GM20431 (cell line): ENCODE results near the gene GPR26.

Experiments
- in situ Hi-C: fragments of 300-500 bp; cut with MseI, MboI; formaldehyde crosslinking; loops from one replicate; pipeline ENCODE4 v1.15.0; 2020; ENCODE audit warnings: low sequenced_read_pairs; ENCODE audit not compliant: unreplicated experiment

The GPR26 gene, protein sequence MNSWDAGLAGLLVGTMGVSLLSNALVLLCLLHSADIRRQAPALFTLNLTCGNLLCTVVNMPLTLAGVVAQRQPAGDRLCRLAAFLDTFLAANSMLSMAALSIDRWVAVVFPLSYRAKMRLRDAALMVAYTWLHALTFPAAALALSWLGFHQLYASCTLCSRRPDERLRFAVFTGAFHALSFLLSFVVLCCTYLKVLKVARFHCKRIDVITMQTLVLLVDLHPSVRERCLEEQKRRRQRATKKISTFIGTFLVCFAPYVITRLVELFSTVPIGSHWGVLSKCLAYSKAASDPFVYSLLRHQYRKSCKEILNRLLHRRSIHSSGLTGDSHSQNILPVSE

DNA sequence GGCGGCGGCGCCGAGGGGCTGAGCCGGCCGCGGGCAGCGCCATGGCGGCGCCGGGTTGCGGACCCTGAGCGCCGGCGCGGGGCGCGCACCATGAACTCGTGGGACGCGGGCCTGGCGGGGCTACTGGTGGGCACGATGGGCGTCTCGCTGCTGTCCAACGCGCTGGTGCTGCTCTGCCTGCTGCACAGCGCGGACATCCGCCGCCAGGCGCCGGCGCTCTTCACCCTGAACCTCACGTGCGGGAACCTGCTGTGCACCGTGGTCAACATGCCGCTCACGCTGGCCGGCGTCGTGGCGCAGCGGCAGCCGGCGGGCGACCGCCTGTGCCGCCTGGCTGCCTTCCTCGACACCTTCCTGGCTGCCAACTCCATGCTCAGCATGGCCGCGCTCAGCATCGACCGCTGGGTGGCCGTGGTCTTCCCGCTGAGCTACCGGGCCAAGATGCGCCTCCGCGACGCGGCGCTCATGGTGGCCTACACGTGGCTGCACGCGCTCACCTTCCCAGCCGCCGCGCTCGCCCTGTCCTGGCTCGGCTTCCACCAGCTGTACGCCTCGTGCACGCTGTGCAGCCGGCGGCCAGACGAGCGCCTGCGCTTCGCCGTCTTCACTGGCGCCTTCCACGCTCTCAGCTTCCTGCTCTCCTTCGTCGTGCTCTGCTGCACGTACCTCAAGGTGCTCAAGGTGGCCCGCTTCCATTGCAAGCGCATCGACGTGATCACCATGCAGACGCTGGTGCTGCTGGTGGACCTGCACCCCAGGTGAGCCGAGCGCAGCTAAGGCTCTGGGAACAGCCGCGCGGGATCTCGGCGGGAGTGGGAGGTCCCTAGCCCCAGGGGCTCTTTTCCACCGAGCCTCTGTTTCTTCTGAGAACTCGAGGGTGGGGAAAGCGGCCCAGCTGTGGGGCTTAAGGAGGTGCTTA lies at the start of gene GPR26:
GPR26 (plus strand) TSS at position 38 of the 919 bp plus-strand sequence; CDS start at position 91, 53 bp downstream.
- in situ Hi-C loops = no loop called here

DNA sequence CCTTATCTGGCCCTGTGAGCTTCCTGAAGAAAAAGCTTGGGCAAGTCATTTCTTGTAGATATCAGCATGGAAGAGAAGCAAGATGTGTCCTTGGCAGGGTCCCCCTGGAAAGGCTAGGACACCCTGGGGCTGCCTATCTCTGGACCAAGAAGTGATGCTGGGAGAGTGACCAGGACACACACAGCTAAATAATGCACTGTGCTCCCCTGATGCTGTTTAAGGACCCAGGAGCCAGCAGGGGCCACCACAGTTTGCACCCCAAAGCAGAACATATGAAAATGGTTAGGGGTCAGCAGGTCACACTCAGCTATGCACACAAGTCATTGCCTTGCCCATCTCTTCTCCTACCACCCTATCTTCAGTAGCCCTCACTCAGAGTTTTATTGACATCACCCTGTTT lies 47.9 kb upstream of the GPR26 start:
- in situ Hi-C loops = no loop called here

DNA sequence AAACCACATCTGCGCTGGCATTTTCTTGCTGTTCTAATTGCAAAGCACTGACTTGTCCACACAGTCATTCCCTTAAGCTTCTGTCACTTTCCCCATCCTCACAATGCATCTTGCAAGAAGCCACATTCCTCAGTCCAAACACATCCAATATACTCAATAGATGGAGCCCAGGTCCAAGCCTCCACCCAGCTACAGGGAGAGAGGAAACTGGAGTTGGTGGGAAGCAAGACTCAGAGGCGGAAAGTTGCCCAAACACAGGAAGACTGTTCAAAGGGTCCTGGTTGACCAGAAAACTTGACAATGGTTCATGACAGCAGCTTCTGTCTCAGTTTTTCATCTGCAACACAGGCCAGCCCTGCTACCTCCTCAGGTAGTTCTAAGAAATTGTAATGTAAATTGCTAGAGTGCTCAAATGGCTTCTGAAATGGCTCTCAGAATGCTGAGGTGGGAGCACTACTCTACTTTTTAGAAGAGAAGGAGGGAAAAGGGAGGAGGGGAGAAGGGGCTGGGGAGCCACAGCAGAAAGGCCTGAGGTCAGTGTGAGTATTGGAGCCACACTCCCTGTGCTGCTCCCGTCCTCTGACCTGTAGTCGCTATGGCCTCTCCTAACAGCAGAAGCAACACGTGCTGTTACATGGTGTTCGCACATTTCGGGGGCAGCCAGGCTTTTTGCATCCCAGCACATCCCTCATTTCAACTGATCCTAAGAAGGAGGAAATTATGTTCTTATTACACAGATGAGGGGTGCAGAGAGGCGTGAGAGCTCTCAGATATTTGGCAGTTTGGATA lies 46.9 kb upstream of the GPR26 start:
- in situ Hi-C loops = no loop called here

DNA sequence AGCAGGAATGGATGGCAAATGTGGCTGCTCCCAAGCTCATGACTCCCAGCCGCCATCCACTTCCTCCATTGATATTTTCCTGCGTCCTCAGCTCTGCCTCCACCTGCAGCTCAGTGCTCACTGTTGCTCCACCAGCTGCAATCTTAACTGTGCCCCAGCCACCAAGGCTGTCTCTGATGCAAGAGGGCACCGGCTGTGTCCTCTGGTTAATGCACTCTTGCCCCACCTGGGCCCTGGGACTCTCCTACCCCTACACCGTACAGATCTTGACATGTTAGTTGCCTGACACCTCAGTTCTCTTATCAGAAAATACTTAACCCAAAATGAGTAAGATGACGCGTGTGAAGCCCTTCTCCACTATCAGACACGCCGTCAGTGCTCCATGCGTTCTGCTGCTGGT lies 45.5 kb upstream of the GPR26 start:
- in situ Hi-C loops = no loop called here

DNA sequence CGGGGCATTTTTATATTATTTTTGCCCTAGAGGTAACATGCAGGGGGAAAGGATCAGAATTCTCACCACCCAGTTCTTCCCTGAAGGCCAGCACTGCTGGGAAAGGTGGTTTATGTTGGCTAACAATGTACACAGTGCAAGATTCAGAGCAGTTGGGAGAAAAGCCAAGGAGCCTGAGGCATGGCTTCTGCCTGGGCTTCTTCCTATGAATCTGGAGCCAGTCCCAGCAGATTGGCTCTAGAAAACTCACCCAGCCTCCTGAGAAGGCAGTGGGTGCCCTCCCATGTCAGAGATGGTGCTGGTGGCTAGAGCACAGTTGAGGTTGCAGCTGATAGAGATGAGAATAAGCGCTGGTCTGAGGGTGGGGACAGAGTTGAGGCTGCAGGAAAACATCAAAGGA lies 44.7 kb upstream of the GPR26 start:
- in situ Hi-C loops = no loop called here

DNA sequence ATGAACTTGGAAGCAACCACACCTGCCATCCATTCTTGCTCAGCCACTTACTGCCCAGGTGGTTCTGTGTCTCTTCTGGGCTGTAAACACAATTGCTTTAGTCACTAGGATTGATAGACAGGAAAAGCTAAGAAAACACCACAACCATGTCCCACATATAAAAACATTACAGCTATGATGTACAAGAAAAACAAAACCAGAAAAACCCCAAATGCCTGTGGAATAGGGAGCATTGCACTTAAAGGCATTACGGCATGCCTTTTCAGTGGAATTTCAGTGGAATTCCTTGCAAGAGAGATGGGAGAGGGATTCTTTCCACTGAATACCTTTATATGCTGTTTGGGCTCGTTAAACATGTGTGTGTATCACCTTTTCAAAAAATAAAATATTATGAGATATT lies 44.2 kb upstream of the GPR26 start:
- in situ Hi-C loops = no loop called here

DNA sequence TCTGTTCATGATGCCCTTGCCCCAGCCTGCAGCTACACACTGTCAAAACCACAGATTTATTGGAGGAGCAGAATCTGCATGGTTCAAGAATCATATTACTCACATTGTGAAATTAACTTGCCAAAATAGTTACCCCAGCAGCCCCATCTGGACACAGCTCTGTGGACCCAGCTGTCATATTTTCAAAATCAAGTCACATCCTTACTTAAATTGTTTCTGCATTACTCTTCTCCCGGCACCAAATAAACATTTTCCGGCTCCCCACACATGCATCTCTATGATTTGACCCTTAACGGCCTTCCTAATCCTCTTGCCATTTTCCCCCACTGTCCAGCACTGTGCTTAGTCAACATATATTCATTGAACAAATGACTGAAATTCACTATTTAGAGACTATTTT lies 43.8 kb upstream of the GPR26 start:
- in situ Hi-C loops = no loop called here

DNA sequence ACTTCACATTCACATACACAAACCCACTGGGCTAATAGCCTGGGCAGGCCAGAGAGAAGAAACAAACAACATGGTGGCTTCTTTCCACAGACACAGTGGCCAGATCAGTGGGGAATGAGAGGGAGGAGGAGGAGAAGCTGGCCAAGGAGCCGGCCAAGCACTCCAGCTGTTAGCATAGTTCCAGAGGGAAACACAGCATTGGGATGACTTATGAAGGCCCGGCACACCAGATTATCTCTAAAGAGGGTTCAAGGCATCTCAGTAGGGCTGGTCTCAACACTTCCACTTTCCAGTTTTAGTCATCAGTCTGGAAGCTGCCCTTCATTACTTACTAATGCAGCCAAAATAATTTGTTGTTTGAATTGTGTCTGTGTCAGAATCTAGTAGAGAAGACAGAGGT lies 42.1 kb upstream of the GPR26 start:
- in situ Hi-C loops = no loop called here

DNA sequence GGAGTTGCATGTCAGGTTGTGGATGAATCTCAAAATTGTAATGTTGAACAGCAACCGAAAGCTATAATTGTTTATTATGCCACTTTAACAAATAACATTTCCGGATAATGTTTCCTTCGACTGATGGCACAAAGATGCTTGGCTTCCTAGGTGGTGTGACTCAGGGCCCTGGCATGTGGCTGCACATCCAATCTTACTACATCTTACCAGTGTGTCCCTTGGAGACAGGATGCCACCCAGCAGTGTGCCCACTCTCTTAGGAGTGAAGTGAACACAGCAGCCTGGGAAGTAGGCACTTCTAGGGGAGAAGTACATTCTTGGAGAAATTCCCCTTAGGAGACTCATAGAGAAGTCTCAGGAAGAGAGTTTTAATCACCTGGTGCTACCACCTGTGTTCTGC lies 33.0 kb upstream of the GPR26 start:
- in situ Hi-C loops = no loop called here

DNA sequence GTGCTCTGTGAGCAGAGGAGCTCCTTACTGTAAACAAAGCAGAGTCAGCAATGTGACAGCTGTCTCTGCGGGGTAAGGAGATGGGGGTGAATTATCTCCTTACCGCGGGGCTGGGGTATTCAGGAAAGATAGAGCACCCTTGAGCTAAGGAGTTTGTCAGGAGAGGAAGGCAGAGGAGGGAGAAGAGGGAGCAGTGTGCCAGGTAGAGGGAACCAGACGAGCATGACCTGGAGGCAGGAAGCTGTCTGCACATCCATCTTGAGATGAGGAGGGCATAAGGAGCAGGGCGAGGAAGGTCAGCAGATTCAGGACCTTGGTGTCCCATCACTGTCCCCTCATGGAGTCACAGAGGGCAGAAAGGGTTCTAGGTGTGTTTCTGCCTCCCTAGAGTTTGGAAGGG lies 32.5 kb upstream of the GPR26 start:
- in situ Hi-C loops = no loop called here

DNA sequence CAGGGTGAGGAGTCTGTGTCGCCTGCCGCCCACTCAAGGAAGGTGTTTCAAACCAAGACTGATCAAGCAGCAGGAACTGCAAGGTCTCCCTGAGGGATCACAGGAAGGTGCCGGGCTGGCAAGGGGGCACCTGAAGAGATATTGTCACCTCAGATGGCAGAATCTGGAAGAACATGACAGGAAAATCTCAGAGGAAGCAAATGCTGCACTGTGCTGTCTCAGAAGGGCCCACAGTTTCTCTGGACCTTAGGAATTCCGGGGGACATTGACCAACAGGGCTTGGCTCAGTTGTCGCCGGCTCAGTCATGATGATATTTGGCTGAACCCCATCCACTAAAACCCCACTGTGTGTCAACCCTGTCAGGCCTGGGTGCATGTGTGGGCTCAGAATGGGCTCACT lies 31.9 kb upstream of the GPR26 start:
- in situ Hi-C loops = no loop called here

DNA sequence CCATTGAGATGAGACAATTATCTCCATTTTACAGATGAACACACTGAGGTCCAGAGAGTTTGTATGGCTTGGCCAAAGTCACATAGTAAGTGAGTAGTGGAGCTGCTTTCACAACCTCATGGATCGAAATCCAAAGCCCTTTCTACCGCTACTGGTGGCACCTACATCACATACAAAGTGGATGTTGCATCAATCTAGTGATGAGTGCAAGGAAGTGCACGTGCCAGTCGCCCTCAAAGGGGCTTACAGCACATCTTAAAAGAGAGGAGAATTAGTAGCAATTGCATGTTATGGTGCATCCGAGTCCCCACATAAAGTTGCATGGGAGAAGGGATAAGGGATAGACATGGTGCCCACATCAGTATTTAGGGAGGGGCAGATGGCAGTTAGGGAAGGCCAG lies 31.0 kb upstream of the GPR26 start:
- in situ Hi-C loops = no loop called here

DNA sequence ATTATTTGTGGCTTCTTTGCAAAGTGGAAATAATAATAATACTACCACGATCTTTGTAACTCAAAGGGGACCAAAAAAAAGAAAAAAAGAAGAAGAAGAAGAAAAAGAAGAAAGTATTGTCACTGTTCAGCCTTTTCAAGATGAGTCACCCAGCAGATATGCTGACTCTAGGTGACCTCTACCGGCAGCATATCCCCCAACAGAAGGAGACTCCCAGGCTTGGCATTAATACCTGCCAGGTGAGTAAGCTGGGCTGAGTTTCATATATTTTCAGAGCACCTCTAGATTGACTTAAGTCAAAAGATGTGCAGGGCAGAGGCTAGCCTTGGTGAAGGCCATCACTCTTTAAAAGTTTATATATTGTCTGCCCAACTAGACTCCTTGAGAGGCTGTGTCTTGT lies 30.4 kb upstream of the GPR26 start:
- in situ Hi-C loops = no loop called here

DNA sequence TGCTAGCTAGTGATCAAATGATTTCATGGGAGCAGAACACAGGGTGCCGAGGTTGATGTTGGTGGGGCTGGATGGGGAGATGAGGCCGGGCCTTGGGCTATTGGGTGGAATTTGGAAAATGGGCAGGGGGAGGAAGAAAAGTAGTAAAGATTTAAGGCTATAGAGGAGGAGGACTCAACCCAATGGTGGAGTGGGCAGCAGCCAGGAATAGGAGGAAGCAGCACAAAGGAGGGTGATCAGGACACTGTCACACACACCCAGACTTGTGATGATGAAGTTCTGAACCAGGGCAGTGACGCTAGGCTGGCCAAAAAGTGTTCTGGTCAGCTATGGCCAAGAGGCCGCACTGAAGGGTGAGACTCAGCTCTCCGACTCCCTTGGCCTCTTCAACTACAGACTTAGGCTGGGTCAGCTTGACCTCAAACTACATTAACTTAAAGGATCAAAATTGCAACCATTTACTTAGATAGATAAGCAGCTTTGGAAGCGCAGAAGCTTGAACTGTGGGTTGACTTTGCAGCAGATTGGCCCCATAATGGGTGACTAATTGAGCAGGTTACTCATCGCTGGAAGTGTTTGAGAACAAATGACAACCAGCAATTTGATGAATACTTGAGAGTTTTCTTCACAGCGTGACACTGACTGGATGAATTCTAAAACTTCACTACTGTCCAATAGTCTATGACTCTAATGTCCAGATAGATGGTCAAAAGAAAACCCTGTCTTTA lies 29.4 kb upstream of the GPR26 start:
- in situ Hi-C loops = no loop called here

DNA sequence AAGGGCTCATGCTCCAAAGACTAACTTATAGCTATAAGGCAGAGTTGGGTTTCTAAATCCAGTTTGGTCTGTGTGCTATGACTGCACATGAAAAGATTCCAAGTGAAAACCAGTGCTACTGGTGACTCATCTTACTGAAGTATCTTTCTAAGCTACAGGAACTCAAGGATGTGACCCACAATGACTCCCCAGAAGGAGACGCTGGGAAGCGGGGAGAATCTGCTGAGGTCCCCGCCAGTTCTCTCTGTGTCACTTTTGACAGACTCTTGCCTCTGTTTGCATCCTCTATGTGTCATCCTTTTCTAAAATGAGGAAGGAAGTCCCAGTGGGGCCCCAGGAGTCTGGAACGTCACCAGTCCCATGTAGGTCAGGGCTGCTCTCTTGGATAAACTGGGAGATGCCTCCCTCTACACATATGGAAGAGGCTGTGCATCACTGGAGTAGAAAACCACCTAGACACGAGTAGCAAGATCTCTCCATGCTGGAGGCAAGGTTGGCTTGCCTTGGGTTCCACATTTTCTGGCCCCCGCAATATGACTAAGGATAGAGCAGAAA lies 28.8 kb upstream of the GPR26 start:
- in situ Hi-C loops = no loop called here

DNA sequence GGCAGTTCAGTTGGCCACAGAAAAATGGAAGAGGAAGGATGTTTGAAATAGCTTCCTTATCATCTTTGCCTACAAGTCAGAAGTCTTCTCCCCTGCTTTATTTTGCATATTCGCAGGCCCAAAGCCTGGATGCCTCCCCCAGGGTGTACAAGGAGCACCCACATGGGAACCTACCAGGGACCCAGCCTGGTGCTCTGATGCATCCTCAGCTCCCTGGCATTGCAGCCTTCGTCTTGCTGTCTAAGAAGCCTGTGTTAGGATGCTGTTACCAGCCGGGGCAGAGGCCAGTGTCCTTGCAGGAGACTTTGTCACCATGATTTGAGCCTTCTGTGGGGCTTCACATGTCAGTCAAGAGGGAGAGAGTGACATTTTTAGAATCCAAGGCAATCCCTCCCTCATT lies 27.0 kb upstream of the GPR26 start:
- in situ Hi-C loops = no loop called here

DNA sequence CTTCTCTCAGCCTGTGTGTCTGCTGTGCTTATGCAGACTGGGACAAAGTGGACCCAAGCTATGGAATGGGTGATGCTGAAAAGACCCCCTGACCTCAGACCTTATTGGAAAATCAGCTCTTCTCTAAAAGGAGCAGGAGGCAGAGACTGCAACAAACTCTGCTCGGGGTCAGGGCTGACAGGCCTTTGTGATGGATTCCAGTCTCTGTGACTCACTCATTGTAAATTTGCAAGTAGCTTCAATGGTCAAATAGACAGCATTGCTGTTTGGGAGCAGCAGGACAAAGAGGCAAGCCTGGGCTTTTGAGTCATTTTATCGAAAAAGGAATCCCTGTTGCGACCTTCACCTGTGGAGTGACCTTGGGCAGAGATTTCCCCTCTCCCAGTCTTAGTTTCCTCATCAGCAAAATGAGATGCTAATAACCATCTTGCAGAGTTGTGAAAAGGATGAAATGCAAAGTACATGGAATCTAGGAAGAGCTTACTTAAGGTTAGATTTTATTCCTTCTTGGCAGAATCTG lies 26.1 kb upstream of the GPR26 start:
- in situ Hi-C loops = no loop called here

DNA sequence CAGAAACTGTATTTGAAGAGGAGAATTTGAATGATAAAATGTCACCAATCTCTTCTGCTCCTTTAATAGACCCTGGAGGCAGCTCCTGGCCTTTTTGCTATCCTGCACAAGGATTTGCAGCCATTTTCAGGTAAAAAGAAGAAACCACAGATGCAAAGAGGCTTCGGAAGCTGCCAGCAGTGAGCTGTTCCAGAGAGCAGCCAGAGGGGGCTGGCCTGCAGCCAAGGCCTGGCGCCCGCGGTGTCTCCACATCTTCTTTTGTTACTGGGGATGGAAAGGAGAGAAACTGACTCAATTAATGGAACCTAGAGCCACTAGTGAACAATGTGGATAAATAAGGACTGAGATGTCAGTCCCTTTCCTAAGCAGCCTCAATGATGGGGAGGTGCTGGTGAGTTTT lies 23.9 kb upstream of the GPR26 start:
- in situ Hi-C loops = no loop called here

DNA sequence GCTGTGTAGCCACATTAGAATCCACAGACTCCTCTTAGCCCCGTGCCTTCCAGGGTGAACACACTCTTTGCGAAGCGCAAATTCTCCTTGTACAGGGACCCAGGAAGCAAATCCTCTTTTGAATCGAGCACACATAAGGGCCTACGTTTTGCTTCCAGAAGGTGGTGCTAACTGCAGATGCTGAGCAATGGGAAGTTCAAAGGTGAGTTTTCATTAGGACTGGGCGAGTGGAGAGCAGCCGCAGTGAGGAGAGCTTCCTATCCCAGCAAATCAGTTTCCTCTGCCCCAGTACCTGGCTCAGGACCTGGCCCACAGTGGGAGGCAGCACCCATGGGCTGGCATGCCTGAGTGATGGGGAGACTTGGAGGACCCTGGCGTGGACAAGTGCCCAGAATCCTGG lies 23.5 kb upstream of the GPR26 start:
- in situ Hi-C loops = no loop called here

DNA sequence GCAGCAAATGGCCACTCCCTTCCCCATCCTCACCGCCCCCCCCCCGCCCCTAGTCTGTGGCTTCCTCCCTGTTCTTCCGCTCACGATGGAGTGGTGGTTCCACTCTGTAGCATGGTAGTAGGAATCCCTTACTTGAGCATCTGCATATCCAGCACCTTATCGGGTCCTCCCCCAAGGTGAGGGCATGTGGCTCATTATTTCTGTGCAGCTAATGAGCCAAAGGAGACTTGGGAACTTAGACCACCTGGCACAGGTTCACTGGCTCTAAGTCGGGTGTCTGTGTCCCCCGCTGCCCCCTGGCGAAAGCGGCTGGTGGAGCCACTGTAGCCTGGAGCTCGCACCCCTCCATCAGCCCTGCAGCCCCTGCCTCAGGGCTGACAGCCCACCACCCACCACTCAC lies 22.8 kb upstream of the GPR26 start:
- in situ Hi-C loops = no loop called here
